Hepatocyte (in vitro differentiated cells): ENCODE results near the gene PARVG. TPM values are rescaled to one million over a fixed set of nuclear protein-coding genes. Genes with fewer than 3 reads are reported as not detected.
A peak's percentile ranks its signal among the peaks of the same experiment; 100 is the strongest.

Experiments
- DNase-seq: peaks from one replicate; pipeline ENCODE4 v3.0.0-alpha.2; 2016; ENCODE audit warnings: low spot score
- H2AFZ ChIP-seq: fragments of 200-600 bp; sonication (generic); 2 replicates; pipeline ENCODE4 v1.6.0; 2016; ENCODE audit warnings: antibody characterized with exemption, mild to moderate bottlenecking
- H3K27ac ChIP-seq: fragments of 200-600 bp; sonication (generic); 2 replicates; pipeline ENCODE4 v1.5.1; 2016; ENCODE audit warnings: mild to moderate bottlenecking
- H3K27me3 ChIP-seq: fragments of 200-600 bp; sonication (generic); 2 replicates; pipeline ENCODE4 v1.6.1; 2016
- H3K36me3 ChIP-seq: fragments of 200-600 bp; sonication (generic); replicated peaks from 2 replicates; pipeline ENCODE4 v1.5.1; 2016; ENCODE audit warnings: low read depth; ENCODE audit not compliant: insufficient read depth
- H3K4me1 ChIP-seq: fragments of 200-600 bp; sonication (generic); 2 replicates; pipeline ENCODE4 v1.5.1; 2016; ENCODE audit warnings: mild to moderate bottlenecking, moderate library complexity; ENCODE audit not compliant: insufficient read depth
- H3K4me2 ChIP-seq: fragments of 200-600 bp; sonication (generic); 2 replicates; pipeline ENCODE4 v1.6.0; 2016
- H3K4me3 ChIP-seq: fragments of 200-600 bp; sonication (generic); 2 replicates; pipeline ENCODE4 v1.5.1; 2016; ENCODE audit warnings: mild to moderate bottlenecking
- H3K79me2 ChIP-seq: fragments of 200-600 bp; sonication (generic); 2 replicates; pipeline ENCODE4 v1.6.0; 2017; ENCODE audit warnings: mild to moderate bottlenecking
- H3K9me2 ChIP-seq: fragments of 200-600 bp; sonication (generic); replicated peaks from 2 replicates; pipeline ENCODE4 v1.6.0; 2017; ENCODE audit warnings: mild to moderate bottlenecking; ENCODE audit not compliant: insufficient read depth
- H3K9me3 ChIP-seq: fragments of 200-600 bp; sonication (generic); 2 replicates; pipeline ENCODE4 v1.5.1; 2016; ENCODE audit warnings: low read depth, mild to moderate bottlenecking
- H4K20me1 ChIP-seq: fragments of 200-600 bp; sonication (generic); 2 replicates; pipeline ENCODE4 v1.6.0; 2016; ENCODE audit warnings: mild to moderate bottlenecking; ENCODE audit not compliant: insufficient read depth, poor library complexity, severe bottlenecking
- EZH2 ChIP-seq: fragments of 200-600 bp; sonication (generic); IDR thresholded peaks from 2 replicates; pipeline ENCODE4 v1.6.1; 2016; ENCODE audit warnings: antibody characterized with exemption, mild to moderate bottlenecking, borderline replicate concordance
- EZH2phosphoT487 ChIP-seq: fragments of 200-600 bp; sonication (generic); IDR thresholded peaks from one replicate; pipeline ENCODE4 v1.6.1; 2018; ENCODE audit warnings: antibody characterized with exemption, mild to moderate bottlenecking, low read depth, moderate library complexity; ENCODE audit not compliant: unreplicated experiment, severe bottlenecking
- WGBS: methylation state at CpG from one replicate; pipeline ENCODE4 v1.1.6; 2016; ENCODE audit warnings: low lambda C conversion rate; ENCODE audit errors: missing lambda C conversion rate; 5-methylcytosine and 5-hydroxymethylcytosine counted together
- polyA plus RNA-seq: library from polyadenylated mRNA; unstranded; fragments of >200 nt; fragmentation: Nextera tagmentation; extraction: Ambion mirVana; gene quantifications from 2 replicates; pipeline ENCODE4 v1.2.1, GENCODE V29; 2016
- total RNA-seq: library from RNA; depleted of rRNA; stranded (reverse); fragments of >200 nt; gene quantifications from 2 replicates; pipeline ENCODE4 v1.2.3, GENCODE V29; 2014
- TF ChIP-seq, protein P1 (sequence below): fragments of 200-600 bp; sonication (generic); IDR thresholded peaks from 2 replicates; pipeline ENCODE4 v1.5.1; 2016; ENCODE audit warnings: antibody characterized with exemption, mild to moderate bottlenecking; ENCODE audit not compliant: poor library complexity

PARVG gene, protein sequence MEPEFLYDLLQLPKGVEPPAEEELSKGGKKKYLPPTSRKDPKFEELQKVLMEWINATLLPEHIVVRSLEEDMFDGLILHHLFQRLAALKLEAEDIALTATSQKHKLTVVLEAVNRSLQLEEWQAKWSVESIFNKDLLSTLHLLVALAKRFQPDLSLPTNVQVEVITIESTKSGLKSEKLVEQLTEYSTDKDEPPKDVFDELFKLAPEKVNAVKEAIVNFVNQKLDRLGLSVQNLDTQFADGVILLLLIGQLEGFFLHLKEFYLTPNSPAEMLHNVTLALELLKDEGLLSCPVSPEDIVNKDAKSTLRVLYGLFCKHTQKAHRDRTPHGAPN
- total RNA-seq (0.96 and 1.00 TPM in 2 replicates), polyA plus RNA-seq (0.77 and 2.8 TPM in 2 replicates)

DNA sequence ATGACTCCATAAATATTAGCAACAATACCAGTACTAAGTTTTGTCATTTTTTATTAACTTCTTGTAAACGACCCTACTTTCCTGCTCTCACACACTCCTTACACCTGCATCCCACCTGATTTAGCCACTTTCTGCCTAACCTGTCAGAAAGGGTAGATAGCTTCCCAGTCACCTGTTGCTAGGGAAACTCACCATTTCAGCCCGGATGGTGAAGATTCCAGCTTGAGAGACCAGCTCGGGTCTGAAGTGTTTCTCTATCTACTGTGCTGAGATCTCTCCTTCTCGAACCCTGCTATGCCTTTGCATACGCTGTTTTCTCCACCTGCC is at the start of gene PARVG:
Gene PARVG, plus strand, starts transcription at position 220 of the 327 bp plus-strand sequence. CDS start 2,405 bp downstream, outside the sequence.
- Histone ChIP-seq H3K4me2 (no peak within 1 kb of the TSS), H3K4me3 (no peak within 1 kb of the TSS), H3K36me3 (no peaks in the 10 kb centered on the region), H2AFZ (no peak within 1 kb of the TSS), H3K4me1 (no peaks in the 10 kb centered on the region), H3K27ac (no peak within 1 kb of the TSS), H3K79me2 (no peaks in the 10 kb centered on the region), H3K9me3 (no peaks in the 10 kb centered on the region), H3K27me3 (no peaks in the 10 kb centered on the region), H4K20me1 (no peaks in the 10 kb centered on the region), H3K9me2 (no peaks in the 10 kb centered on the region)
- WGBS, result 72% methylated on average over 5 of the region's 5 CpGs
- peak; percentile 28 for DNase-seq
- TF ChIP-seq EZH2phosphoT487, result no peak
- TF ChIP-seq, protein P1, sequence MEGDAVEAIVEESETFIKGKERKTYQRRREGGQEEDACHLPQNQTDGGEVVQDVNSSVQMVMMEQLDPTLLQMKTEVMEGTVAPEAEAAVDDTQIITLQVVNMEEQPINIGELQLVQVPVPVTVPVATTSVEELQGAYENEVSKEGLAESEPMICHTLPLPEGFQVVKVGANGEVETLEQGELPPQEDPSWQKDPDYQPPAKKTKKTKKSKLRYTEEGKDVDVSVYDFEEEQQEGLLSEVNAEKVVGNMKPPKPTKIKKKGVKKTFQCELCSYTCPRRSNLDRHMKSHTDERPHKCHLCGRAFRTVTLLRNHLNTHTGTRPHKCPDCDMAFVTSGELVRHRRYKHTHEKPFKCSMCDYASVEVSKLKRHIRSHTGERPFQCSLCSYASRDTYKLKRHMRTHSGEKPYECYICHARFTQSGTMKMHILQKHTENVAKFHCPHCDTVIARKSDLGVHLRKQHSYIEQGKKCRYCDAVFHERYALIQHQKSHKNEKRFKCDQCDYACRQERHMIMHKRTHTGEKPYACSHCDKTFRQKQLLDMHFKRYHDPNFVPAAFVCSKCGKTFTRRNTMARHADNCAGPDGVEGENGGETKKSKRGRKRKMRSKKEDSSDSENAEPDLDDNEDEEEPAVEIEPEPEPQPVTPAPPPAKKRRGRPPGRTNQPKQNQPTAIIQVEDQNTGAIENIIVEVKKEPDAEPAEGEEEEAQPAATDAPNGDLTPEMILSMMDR, result no peak
- no peak for TF ChIP-seq EZH2

DNA sequence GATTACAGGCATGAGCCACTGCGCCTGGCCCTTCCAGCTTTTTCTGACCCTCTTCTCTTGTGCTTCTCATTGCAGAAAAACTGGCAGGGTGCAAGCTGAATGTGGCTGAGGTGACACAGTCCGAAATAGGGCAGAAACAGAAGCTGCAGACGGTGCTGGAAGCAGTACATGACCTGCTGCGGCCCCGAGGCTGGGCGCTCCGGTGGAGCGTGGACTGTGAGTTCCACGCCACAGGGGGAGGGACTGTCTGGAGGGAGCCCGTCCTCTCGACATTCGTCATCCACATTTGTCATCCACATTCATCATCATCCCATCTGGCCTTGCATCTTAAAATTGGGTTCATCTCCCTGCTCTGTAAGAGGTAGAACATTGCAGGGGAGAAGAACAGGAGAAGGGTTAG is 49.3 kb upstream of the PARVG start:
- Histone ChIP-seq H3K27ac (no peak overlapping the region), H3K27me3 (no peaks in the 10 kb centered on the region), H3K4me1 (no peaks in the 10 kb centered on the region), H3K4me3 (no peak overlapping the region), H3K36me3 (no peaks in the 10 kb centered on the region), H4K20me1 (no peaks in the 10 kb centered on the region), H3K9me2 (no peaks in the 10 kb centered on the region), H3K79me2 (no peaks in the 10 kb centered on the region), H3K4me2 (no peak overlapping the region), H2AFZ (no peak overlapping the region), H3K9me3 (no peaks in the 10 kb centered on the region)
- 96% methylated on average over 12 of the region's 12 CpGs for WGBS
- TF ChIP-seq, protein P1, result no peak
- TF ChIP-seq EZH2 (no peak), EZH2phosphoT487 (no peak)
- DNase-seq, result no peak

DNA sequence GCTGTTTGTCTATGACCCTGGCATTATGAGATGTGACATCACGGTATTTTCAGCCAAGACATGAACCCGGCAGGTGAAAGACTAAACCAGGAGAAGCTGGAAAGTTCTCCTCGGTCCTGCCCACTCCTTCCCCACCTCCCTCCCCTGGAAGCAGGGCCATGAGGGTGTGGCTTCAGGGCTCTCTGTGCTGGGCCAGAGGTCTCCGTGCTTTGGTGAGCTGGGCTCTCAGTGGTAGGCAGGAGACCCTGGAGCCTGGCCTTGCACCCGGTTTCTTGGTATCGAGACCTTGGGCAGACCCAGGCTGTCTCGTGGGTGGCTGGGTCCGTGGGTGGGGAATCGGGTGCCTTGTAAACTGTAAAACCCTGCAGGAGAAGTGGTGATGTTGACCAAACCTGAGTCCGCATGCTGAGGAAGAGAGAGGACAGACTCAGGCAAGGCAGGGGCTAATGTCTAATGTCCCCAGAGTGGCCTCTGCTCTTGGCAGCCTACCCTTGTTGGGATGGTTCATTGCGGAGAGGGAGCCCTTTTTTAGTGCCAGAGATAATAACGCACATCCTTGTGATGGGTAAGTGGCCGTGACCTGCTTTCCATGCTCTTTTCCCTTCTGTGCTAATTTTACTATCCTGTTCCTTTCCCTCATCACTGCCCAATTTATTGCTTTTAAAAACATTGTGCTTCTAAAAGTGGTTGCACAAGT is 48.6 kb upstream of the PARVG start:
- Histone ChIP-seq H3K27me3 (no peaks in the 10 kb centered on the region), H4K20me1 (no peaks in the 10 kb centered on the region), H3K79me2 (no peaks in the 10 kb centered on the region), H3K36me3 (no peaks in the 10 kb centered on the region), H2AFZ (no peak overlapping the region), H3K4me1 (no peaks in the 10 kb centered on the region), H3K27ac (no peak overlapping the region), H3K9me2 (no peaks in the 10 kb centered on the region), H3K4me2 (no peak overlapping the region), H3K4me3 (no peak overlapping the region), H3K9me3 (no peaks in the 10 kb centered on the region)
- 90% methylated on average over 13 of the region's 13 CpGs for WGBS
- DNase-seq, result no peak
- no peak for TF ChIP-seq EZH2
- TF ChIP-seq, protein P1, result no peak
- no peak for TF ChIP-seq EZH2phosphoT487
